GM19043 (cell line): Measurements from ENCODE around the gene ST8SIA5.

Experiments
- ATAC-seq: cut with Tn5 transposase; IDR thresholded peaks from one replicate; pipeline ENCODE4 v1.9.1; 2021; ENCODE audit warnings: low read depth; ENCODE audit not compliant: unreplicated experiment

ST8SIA5 gene

GRCh38 chr18:46632401-46633071 lies 124.3 kb downstream of the ST8SIA5 start:
- no peak for ATAC-seq

GRCh38 chr18:46630991-46631390 lies 125.9 kb downstream of the ST8SIA5 start:
- ATAC-seq = no peak

DNA sequence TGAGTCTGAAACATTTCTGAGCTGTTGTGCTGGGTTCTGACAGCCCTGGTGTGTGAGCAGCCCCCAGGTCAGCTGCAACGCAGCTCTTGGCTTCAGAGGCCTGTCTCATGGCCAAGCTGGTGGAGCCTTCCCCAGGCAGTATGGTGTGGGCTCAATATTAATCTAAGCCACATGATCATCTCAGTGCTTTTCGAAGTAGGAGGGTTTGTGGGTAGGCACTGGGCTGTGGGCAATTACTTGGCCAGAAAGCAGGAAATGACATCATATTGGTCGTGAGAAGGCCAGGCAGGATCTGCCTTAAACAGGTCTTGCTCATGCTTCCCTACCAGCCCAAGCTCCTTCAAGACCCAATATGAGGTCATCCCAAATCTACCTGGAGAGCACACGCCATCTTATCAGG lies 126.7 kb downstream of the ST8SIA5 start:
- ATAC-seq = no peak

DNA sequence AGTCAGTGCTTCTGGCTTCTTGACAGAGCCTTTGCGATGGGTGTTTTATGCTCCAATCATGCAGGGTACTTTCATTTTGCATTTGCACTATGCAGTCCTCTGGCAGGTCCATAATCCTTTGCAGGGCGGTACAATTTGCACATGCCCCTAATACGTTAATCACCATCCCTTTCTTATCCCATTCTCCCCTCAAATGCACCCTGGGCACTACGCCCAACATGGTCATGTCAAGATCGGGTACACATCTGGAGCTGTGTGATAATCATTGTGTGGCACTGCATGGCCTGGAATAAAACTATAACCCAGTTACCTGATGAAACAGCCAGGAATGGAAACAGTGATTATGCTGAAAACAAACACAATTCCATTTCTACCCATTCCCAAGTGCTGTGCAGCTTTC lies 127.5 kb downstream of the ST8SIA5 start:
- no peak for ATAC-seq

DNA sequence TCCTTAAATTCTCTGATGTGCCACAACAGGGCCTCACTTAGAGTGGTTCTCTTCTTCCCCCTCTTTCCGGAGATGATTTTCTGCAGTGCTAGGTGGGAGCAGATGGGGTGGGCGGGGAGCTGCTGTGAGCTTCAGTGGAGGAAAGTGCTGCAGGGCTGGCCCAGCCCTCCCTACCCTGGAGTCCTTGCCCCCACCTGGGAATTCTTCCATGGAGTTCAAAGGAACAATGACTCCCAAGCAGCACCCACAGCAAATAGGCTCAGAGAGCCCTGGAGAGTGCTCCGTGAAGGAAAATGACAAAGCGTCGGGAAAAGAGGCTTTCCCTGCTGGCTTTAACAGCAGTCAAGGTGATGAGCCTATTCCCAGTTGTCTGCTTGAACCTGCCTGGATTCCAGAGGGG lies 128.6 kb downstream of the ST8SIA5 start:
- ATAC-seq = no peak

DNA sequence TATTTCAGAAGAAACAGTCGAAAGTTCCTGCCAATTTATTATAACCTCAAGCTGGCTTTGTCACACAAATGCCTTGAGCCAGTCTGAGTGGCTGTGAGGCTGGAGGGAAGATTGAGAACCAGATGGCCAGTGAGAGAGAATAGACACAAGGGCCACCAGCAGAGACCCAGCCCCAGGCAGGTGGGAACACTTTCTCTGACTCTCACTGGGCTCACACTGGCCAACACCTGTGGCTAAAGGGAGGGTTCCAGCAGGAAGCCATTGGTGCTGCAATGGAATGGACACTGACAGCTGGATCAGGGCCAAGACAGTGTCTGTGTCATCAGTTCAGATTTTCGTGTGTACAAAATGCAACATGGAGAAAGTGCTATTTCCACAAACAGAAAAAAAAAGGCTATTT lies 129.7 kb downstream of the ST8SIA5 start:
- ATAC-seq = no peak

GRCh38 chr18:46625069-46625468 lies 131.8 kb downstream of the ST8SIA5 start:
- no peak for ATAC-seq

DNA sequence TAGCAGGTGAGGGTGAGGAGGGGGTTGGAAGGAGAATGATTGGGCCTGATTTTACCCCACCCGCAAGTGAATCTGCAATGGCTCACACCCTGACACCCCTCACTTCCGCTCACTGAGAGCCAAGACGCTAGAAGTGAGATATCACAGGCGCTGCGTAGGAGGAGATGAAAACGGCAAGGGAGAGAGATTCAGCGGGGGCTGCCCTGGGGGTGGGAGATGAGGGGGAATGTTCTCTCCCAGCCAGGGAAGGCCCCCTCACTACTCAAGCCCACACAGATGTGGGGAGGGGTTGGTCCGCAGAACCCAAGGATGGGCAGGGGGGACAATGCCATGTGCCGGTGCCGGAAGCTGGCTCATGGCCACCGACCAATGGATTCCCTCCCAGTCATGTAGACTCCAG lies 132.7 kb downstream of the ST8SIA5 start:
- ATAC-seq = no peak

DNA sequence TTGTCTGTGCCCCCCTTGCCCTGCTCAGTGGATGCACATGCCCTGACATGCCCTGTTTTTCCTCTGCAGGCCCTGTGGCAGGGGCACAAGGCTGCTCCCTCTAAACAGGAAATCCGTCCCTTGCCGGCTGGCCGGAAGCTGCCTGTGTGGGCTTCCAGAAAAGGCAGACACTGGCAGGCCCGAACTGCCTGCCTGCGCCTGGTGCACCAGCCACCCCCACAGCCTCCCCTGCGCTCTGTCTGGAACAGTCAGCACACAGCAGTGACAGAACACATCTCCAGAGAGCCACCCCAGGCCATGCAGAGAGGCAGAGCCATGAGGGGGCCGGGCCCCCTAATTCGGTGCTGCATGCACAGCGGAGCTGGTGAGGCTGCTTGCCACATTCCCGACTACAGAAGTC lies 133.3 kb downstream of the ST8SIA5 start:
- ATAC-seq = no peak

- ATAC-seq = no peak
These were observed 133.9 kb downstream of the ST8SIA5 start for GRCh38 chr18:46622999-46623398.

- no peak for ATAC-seq
These were observed 134.4 kb downstream of the ST8SIA5 start for GRCh38 chr18:46622451-46622850.

DNA sequence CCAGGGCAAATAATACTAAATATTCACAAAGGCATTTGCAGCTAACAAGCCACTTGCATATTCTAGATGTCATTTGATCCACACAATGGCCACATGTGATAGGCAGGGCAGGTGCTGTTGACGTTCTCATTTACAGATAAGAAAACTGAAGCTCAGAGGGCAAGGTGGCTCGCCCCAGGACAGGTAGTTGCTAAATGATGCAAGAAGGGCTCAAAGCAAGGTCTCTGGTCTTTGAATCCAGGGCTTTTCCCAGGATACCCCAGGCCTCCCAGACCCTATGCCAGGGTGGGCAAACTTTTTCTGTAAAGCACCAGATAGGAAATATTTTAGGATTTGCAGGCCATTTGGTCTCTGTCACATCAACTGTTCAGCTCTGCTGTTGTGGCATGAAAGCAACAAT lies 135.0 kb downstream of the ST8SIA5 start:
- no peak for ATAC-seq

DNA sequence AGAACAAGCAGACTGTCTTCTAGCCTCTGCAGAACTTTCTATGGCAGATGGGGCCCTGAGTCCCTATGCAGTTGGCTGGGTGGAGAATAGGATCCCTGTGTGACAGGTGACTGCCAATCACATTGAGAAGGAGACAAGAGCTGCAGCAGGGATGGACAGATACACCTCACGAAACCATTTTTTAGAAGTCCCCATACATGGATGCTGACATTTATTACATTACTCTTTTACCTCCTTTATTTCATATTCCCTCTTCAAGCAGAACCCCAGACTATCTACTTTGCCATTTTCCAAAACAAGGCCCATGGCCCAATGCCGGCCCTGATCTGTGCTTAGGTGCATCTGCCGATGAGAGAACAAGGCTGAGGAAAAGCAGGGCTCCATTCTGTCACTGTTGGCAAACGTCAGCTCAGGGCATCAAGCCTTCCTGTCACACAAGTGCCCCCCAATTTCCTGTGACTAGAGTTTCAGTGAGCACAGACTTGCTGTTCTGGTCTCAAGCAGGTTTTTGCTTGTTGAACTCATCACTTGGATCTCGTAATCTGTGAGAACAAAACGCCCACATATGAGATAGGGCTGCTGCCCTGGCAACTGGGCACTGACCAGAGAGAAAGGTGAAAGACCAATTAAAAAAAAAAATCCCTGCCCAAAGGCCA lies 135.6 kb downstream of the ST8SIA5 start:
- no peak for ATAC-seq

GRCh38 chr18:46619559-46619958 lies 137.3 kb downstream of the ST8SIA5 start:
- ATAC-seq = no peak
